Stimulated activated CD4-positive, alpha-beta T cell treated with anti-CD3 and anti-CD28 coated beads, Interleukin-4, amount 100 ng/mL, for 48 hours (primary cell): ENCODE data around the gene MLANA.

Source experiments
- DNase-seq, 2 donors: peaks; one replicate each; pipeline ENCODE4 v3.0.0-alpha.2; 2020; ENCODE audit warnings: low read depth in 2 of 2

MLANA gene

GRCh38 chr9:5958273-5958672 lies 67.6 kb downstream of the MLANA start:
- DNase-seq, result no peak
